GM19455 (cell line): ENCODE results near the gene STARD6.
"Not testable (repeated sequence)": the region's sequence is repeated elsewhere in the genome, so short reads cannot be mapped to it uniquely, and the experiment has no call there.

Experiments used
- ATAC-seq: cut with Tn5 transposase; IDR thresholded peaks from one replicate; pipeline ENCODE4 v1.9.1; 2021; ENCODE audit not compliant: unreplicated experiment

The STARD6 gene

GRCh38 chr18:54351186-54351585 is 6.5 kb downstream of the STARD6 start:
- ATAC-seq, result no peak

- no peak for ATAC-seq
Observed at GRCh38 chr18:54338230-54338629, 19.4 kb downstream of the STARD6 start.

- ATAC-seq, result no peak
Observed at GRCh38 chr18:54335638-54336173, 22.0 kb downstream of the STARD6 start.

- ATAC-seq, result no peak
Observed at GRCh38 chr18:54330768-54331548, 26.7 kb downstream of the STARD6 start.

- ATAC-seq, result no peak
Observed at GRCh38 chr18:54329787-54330186, 27.9 kb downstream of the STARD6 start.

- ATAC-seq, result no peak
Observed at GRCh38 chr18:54327818-54328217, 29.8 kb downstream of the STARD6 start.

GRCh38 chr18:54323970-54324369 is 33.7 kb downstream of the STARD6 start:
- no peak for ATAC-seq

GRCh38 chr18:54323561-54323960 is 34.1 kb downstream of the STARD6 start:
- no peak for ATAC-seq

- ATAC-seq, result no peak
Observed at GRCh38 chr18:54316071-54316820, 41.4 kb downstream of the STARD6 start.

GRCh38 chr18:54309564-54309963 is 48.1 kb downstream of the STARD6 start:
- not testable (repeated sequence) for ATAC-seq

- ATAC-seq, result no peak
Observed at GRCh38 chr18:54303408-54303807, 54.2 kb downstream of the STARD6 start.

GRCh38 chr18:54298991-54299390 is 58.7 kb downstream of the STARD6 start:
- not testable (repeated sequence) for ATAC-seq

GRCh38 chr18:54296062-54296461 is 61.6 kb downstream of the STARD6 start:
- no peak for ATAC-seq

- no peak for ATAC-seq
Observed at GRCh38 chr18:54294274-54294673, 63.4 kb downstream of the STARD6 start.

GRCh38 chr18:54284981-54285785 is 72.5 kb downstream of the STARD6 start:
- ATAC-seq, result peak; percentile 100

- ATAC-seq, result peak; percentile 39
Observed at GRCh38 chr18:54284535-54284934, 73.1 kb downstream of the STARD6 start.

GRCh38 chr18:54280220-54280569 is 77.5 kb downstream of the STARD6 start:
- no peak for ATAC-seq

- no peak for ATAC-seq
Observed at GRCh38 chr18:54279477-54280219, 78.0 kb downstream of the STARD6 start.

- ATAC-seq, result no peak
Observed at GRCh38 chr18:54278615-54279014, 79.0 kb downstream of the STARD6 start.

GRCh38 chr18:54277899-54278298 is 79.8 kb downstream of the STARD6 start:
- ATAC-seq, result no peak
